GM19025 (cell line): Measurements from ENCODE around the gene ABTB2.
"Not testable (repeated sequence)": the region's sequence is repeated elsewhere in the genome, so short reads cannot be mapped to it uniquely, and the experiment has no call there.

Experiments
- ATAC-seq: cut with Tn5 transposase; IDR thresholded peaks from one replicate; pipeline ENCODE4 v1.9.1; 2021; ENCODE audit warnings: mild to moderate bottlenecking, low read depth, moderate library complexity; ENCODE audit not compliant: unreplicated experiment

The ABTB2 gene

GRCh38 chr11:34249439-34249838 lies 108.4 kb downstream of the ABTB2 start:
- no peak for ATAC-seq

- not testable (repeated sequence) for ATAC-seq
Measured at GRCh38 chr11:34246511-34246910, 111.3 kb downstream of the ABTB2 start.

GRCh38 chr11:34245041-34245440 lies 112.8 kb downstream of the ABTB2 start:
- no peak for ATAC-seq

GRCh38 chr11:34243600-34244464 lies 114.0 kb downstream of the ABTB2 start:
- peak; percentile 70 for ATAC-seq

- ATAC-seq: no peak
Measured at GRCh38 chr11:34242037-34242625, 115.7 kb downstream of the ABTB2 start.

GRCh38 chr11:34240150-34240494 lies 117.7 kb downstream of the ABTB2 start:
- ATAC-seq: no peak

- ATAC-seq: no peak
Measured at GRCh38 chr11:34239465-34240149, 118.2 kb downstream of the ABTB2 start.

- no peak for ATAC-seq
Measured at GRCh38 chr11:34238966-34239365, 118.8 kb downstream of the ABTB2 start.

- no peak for ATAC-seq
Measured at GRCh38 chr11:34238533-34238932, 119.3 kb downstream of the ABTB2 start.

GRCh38 chr11:34236572-34236971 lies 121.2 kb downstream of the ABTB2 start:
- ATAC-seq: no peak

- ATAC-seq: no peak
Measured at GRCh38 chr11:34235591-34236071, 122.2 kb downstream of the ABTB2 start.

- peak; percentile 30 for ATAC-seq
Measured at GRCh38 chr11:34235189-34235588, 122.6 kb downstream of the ABTB2 start.

GRCh38 chr11:34234086-34234740 lies 123.6 kb downstream of the ABTB2 start:
- ATAC-seq: peak; percentile 66

- ATAC-seq: no peak
Measured at GRCh38 chr11:34233215-34233614, 124.6 kb downstream of the ABTB2 start.

GRCh38 chr11:34232807-34233206 lies 125.0 kb downstream of the ABTB2 start:
- no peak for ATAC-seq

- no peak for ATAC-seq
Measured at GRCh38 chr11:34226210-34226609, 131.6 kb downstream of the ABTB2 start.

GRCh38 chr11:34225091-34225490 lies 132.7 kb downstream of the ABTB2 start:
- no peak for ATAC-seq

- ATAC-seq: no peak
Measured at GRCh38 chr11:34224434-34224966, 133.3 kb downstream of the ABTB2 start.

- ATAC-seq: no peak
Measured at GRCh38 chr11:34223907-34224306, 133.9 kb downstream of the ABTB2 start.

- no peak for ATAC-seq
Measured at GRCh38 chr11:34223021-34223813, 134.6 kb downstream of the ABTB2 start.
